PC-9 (cell line): ENCODE measurements around the gene MAP2K5. TPM values are rescaled to one million over a fixed set of nuclear protein-coding genes. Genes with fewer than 3 reads are reported as not detected.

ENCODE experiments used
- BruUV-seq: library from RNA; stranded (reverse); fragments of 400-500 nt; replicated peaks from 2 replicates; lab custom pipeline; 2021; lab: Mats Ljungman, UMichigan
- CTCF ChIA-PET: fragments of 300-600 bp; sonication (Branson Sonifier 250); formaldehyde crosslinking; loops from one replicate; lab custom pipeline; 2022; ENCODE audit warnings: antibody characterized with exemption; lab: Charles Lee
- POLR2A ChIA-PET: fragments of 300-600 bp; sonication (Branson Sonifier 250); formaldehyde crosslinking; loops from one replicate; lab custom pipeline; 2022; ENCODE audit warnings: antibody characterized with exemption; ENCODE audit not compliant: unreplicated experiment; lab: Charles Lee
- DNase-seq, 2 experiments: peaks; one replicate each; pipeline versions ENCODE4 v3.0.0 to v3.0.0-alpha.2; 2015 to 2022; ENCODE audit warnings: mixed read lengths in 1 of 2
- H2AFZ ChIP-seq: fragments of 200-600 bp; sonication (generic); 2 replicates; pipeline ENCODE4 v1.8.1; 2017; ENCODE audit warnings: antibody characterized with exemption
- H3F3A ChIP-seq: fragments of 200-600 bp; sonication (generic); 2 replicates; pipeline ENCODE4 v1.8.1; 2017; ENCODE audit warnings: antibody characterized with exemption, mild to moderate bottlenecking, low read depth; ENCODE audit not compliant: insufficient read depth
- H3K27ac ChIP-seq: fragments of 200-600 bp; sonication (generic); 2 replicates; pipeline ENCODE4 v1.6.1; 2016; ENCODE audit warnings: mixed run types
- H3K27me3 ChIP-seq: fragments of 200-600 bp; sonication (generic); 2 replicates; pipeline ENCODE4 v1.6.1; 2016; ENCODE audit warnings: low read depth, mixed run types; ENCODE audit not compliant: insufficient read depth
- H3K36me3 ChIP-seq: fragments of 200-600 bp; sonication (generic); 2 replicates; pipeline ENCODE4 v1.6.1; 2016; ENCODE audit warnings: low read depth, mixed run types
- H3K4me1 ChIP-seq: fragments of 200-600 bp; sonication (generic); replicated peaks from 2 replicates; pipeline ENCODE4 v1.6.1; 2016; ENCODE audit warnings: mixed run types; ENCODE audit not compliant: insufficient read depth
- H3K4me2 ChIP-seq: fragments of 200-600 bp; sonication (generic); 2 replicates; pipeline ENCODE4 v1.6.1; 2017; ENCODE audit warnings: mixed run types
- H3K4me3 ChIP-seq: fragments of 200-600 bp; sonication (generic); 2 replicates; pipeline ENCODE4 v1.6.1; 2016; ENCODE audit warnings: mixed run types
- H3K79me2 ChIP-seq: fragments of 200-600 bp; sonication (generic); 2 replicates; pipeline ENCODE4 v1.6.1; 2017; ENCODE audit warnings: low read depth, mixed run types
- H3K9me2 ChIP-seq: fragments of 200-600 bp; sonication (generic); 2 replicates; pipeline ENCODE4 v1.8.1; 2017; ENCODE audit warnings: mild to moderate bottlenecking; ENCODE audit not compliant: insufficient read depth
- H3K9me3 ChIP-seq: fragments of 200-600 bp; sonication (generic); 2 replicates; pipeline ENCODE4 v1.8.1; 2016; ENCODE audit warnings: low read depth; ENCODE audit not compliant: insufficient read depth
- H4K20me1 ChIP-seq: fragments of 200-600 bp; sonication (generic); 2 replicates; pipeline ENCODE4 v1.8.1; 2017; ENCODE audit not compliant: insufficient read depth
- CTCF ChIP-seq: fragments of 200-600 bp; sonication (generic); conservative IDR thresholded peaks from 2 replicates; pipeline ENCODE4 v1.6.1; 2017; ENCODE audit warnings: mixed run types, antibody characterized with exemption, mild to moderate bottlenecking, moderate library complexity
- EZH2 ChIP-seq: fragments of 200-600 bp; sonication (generic); IDR thresholded peaks from 2 replicates; pipeline ENCODE4 v1.8.0; 2017; ENCODE audit warnings: antibody characterized with exemption, low read depth
- intact Hi-C: fragments of 100-400 bp; cut with micrococcal nuclease; formaldehyde crosslinking; loops from one replicate; pipeline ENCODE4 v1.10.0; 2022; ENCODE audit not compliant: unreplicated experiment
- total RNA-seq: library from RNA; stranded (reverse); gene quantifications from 2 replicates; pipeline ENCODE4 v1.2.3, GENCODE V29; 2021

MAP2K5 gene
- total RNA-seq, 1 experiment from 2014 or later: 26.9 TPM

GRCh38 chr15:67805008-67805665 is 262.6 kb downstream of the MAP2K5 start:
- no peak for TF ChIP-seq CTCF
- TF ChIP-seq EZH2: no peak
- CTCF ChIA-PET: no interaction called here

DNA sequence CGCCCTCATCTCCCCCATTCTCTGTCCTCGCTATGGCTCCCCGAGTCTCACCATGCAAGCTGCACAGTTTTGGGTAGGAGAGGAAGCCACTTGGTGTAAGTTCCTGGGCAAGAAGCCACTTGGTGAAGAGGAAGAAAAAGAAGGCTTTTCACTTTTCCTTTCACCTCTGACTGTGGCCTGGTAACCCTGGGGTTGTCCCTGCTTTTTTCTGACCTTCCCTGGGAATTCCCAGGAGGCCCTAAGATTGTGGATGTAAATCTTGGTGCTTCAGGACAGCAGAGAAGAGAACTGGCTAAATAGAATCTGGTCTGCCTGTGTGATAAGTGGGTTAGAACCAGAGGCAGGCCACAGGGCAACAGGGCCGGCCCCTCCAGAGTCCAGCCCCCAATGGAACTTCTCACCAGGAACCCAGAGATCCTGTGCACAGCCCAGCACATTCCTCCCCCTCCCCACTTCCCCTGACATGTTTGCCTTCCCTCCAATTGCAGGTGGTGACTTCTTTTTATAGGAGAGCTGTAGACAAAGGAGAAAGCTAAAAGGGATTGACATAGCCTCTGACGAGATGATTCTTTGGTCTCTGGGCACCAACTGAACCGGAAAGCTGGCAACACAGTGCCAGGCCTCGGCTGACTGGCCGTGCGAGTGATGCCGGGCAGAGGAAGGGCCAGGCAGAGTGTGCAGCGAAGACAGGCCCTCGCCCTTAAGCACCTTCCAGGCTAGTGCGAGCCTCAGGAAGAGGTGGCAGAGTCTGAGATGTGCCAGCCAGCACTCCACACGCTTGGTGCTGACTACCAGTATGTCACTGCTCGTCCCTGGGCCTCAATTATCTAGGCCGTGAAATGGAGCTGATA is 263.4 kb downstream of the MAP2K5 start:
- intact Hi-C loops: no loop called here
- H3K4me1 ChIP-seq: no peaks in the 10 kb centered on the region
- no peaks in the 10 kb centered on the region for H3K27me3 ChIP-seq
- H3K9me3 ChIP-seq: no peaks in the 10 kb centered on the region
- CTCF ChIA-PET: no interaction called here
- no peak for DNase-seq
- TF ChIP-seq EZH2: no peak
- no peak for TF ChIP-seq CTCF
- H3K9me2 ChIP-seq: no peaks in the 10 kb centered on the region
- POLR2A ChIA-PET: interaction anchor here (0.6 kb wide), 1 partner anchor 491 kb away, joined by 3 read pairs; no protein-coding TSS in a partner anchor
- no peak overlapping the region for H3K27ac ChIP-seq
- no peak overlapping the region for H2AFZ ChIP-seq
- H3F3A ChIP-seq: no peaks in the 10 kb centered on the region
- no peaks in the 10 kb centered on the region for H4K20me1 ChIP-seq
- no peaks in the 10 kb centered on the region for H3K79me2 ChIP-seq
- no peak overlapping the region for H3K4me2 ChIP-seq
- no peaks in the 10 kb centered on the region for H3K36me3 ChIP-seq
- no peak overlapping the region for H3K4me3 ChIP-seq
- BruUV-seq: no TSS peak

More at GRCh38 chr15:67805008-67805665, 262.6 kb downstream of the MAP2K5 start:
- Histone ChIP-seq H3K4me3 (no peak overlapping the region), H3K9me2 (no peaks in the 10 kb centered on the region), H3K4me2 (no peak overlapping the region), H2AFZ (no peak overlapping the region), H3K9me3 (no peaks in the 10 kb centered on the region), H3K36me3 (no peaks in the 10 kb centered on the region), H3K27me3 (no peaks in the 10 kb centered on the region), H3K4me1 (no peaks in the 10 kb centered on the region), H3K27ac (no peak overlapping the region), H4K20me1 (no peaks in the 10 kb centered on the region), H3F3A (no peaks in the 10 kb centered on the region), H3K79me2 (no peaks in the 10 kb centered on the region)
- no TSS peak for BruUV-seq
- POLR2A ChIA-PET: interaction anchor here (0.6 kb wide), 1 partner anchor 490 kb away, joined by 3 read pairs; no protein-coding TSS in a partner anchor
- intact Hi-C loops: no loop called here
- no peak for DNase-seq

GRCh38 chr15:67806536-67806935 is 264.0 kb downstream of the MAP2K5 start:
- Histone ChIP-seq H3K4me2 (no peak overlapping the region), H3K27ac (no peak overlapping the region), H2AFZ (no peak overlapping the region), H3K9me2 (no peaks in the 10 kb centered on the region), H3K9me3 (no peaks in the 10 kb centered on the region), H3K4me1 (no peaks in the 10 kb centered on the region), H3K27me3 (no peaks in the 10 kb centered on the region), H3K79me2 (no peaks in the 10 kb centered on the region), H4K20me1 (no peaks in the 10 kb centered on the region), H3F3A (no peaks in the 10 kb centered on the region), H3K36me3 (no peaks in the 10 kb centered on the region), H3K4me3 (no peak overlapping the region)
- ChIA-PET CTCF (interaction anchor here (0.7 kb wide), 1 partner anchor 948 kb away, joined by 3 read pairs; no protein-coding TSS in a partner anchor), POLR2A (no interaction called here)
- no TSS peak for BruUV-seq
- intact Hi-C loops: no loop called here
- TF ChIP-seq CTCF (no peak), EZH2 (no peak)
- no peak for DNase-seq
